ENCODE measurements around the gene CUBN.
A peak's percentile ranks its signal among the peaks of the same experiment; 100 is the strongest.
"Not testable (repeated sequence)": the region's sequence is repeated elsewhere in the genome, so short reads cannot be mapped to it uniquely, and the experiment has no call there.

Gene CUBN

GRCh38 chr10:17031637-17032635 lies 97.7 kb downstream of the CUBN start:
- DNase-seq = peak; percentile 42

DNA sequence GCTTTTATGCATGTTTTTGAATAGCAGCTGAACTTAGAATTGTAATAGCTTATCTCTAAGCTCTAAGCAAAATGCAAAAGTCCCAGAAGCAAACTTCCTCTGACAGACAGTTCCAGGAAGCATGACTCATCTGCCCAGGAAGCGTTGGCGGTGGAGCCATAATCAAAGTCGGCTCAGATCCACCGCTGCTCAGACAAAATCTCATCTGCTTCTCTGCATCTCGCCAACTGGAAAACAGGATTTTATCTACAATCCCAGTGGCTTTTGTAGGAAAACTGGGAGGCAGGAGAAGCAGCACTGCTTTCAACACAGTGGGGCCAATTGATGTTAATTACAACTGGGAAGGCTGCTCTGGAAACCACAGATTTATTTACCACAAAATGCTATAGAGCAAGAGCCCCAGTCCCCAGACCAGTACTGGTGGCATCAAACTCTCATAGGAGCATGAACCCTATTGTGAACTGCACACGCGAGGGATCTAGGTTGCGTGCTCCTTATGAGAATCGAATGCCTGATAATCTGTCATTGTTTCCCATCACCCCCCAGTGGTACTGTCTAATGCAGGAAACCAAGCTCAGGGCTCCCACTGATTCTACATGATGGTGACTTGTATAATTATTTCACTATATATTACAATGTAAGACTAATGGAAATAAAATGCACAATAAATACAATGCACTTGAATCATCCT lies 99.9 kb downstream of the CUBN start:
- peak; percentile 79 for DNase-seq

- no peak for DNase-seq
Measured at GRCh38 chr10:17029239-17029580, 100.4 kb downstream of the CUBN start.

GRCh38 chr10:17028798-17029197 lies 100.8 kb downstream of the CUBN start:
- DNase-seq = no peak

- peak; percentile 32 for DNase-seq
Measured at GRCh38 chr10:17026686-17027485, 102.7 kb downstream of the CUBN start.

- DNase-seq = peak; percentile 87
Measured at GRCh38 chr10:17025444-17026295, 103.9 kb downstream of the CUBN start.

DNA sequence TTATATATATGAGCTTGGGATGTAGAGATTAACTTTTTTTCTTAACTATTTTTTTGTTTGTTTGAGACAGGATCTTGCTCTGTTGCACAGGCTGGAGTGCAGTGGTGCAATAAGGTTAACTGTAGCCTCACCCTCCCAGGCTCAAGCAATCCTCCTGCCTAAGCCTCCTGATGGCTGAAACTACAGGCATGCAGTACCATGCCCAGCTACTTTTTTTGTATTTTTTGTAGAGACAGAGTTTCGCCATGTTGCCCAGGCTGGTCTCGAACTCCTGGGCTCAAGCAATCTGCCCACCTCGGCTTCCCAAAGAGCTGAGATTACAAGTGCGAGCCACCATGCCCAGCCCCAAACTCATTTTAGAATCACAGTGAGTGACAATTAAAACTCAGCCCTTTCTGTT lies 105.2 kb downstream of the CUBN start:
- DNase-seq = no peak

GRCh38 chr10:17023386-17024298 lies 106.0 kb downstream of the CUBN start:
- peak; percentile 94 for DNase-seq

DNA sequence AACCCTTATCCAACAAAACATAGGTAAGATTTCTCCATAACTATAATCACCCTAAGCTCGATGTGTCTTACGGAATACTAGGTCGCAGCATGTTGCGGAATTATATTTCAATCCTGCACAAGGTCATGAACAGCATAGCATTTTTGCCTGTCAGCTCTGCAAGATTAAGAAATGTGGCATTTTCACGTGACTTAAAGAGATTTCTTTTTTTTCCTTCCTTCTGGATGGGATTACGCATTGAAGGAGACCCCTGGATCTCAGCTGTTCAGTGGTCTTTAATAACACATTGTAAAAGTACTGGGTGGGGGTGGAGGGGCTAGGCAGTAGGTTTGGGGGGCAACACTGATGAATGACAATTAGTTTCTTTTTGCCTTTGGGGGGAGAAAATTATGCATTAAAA lies 106.7 kb downstream of the CUBN start:
- peak; percentile 51 for DNase-seq

DNA sequence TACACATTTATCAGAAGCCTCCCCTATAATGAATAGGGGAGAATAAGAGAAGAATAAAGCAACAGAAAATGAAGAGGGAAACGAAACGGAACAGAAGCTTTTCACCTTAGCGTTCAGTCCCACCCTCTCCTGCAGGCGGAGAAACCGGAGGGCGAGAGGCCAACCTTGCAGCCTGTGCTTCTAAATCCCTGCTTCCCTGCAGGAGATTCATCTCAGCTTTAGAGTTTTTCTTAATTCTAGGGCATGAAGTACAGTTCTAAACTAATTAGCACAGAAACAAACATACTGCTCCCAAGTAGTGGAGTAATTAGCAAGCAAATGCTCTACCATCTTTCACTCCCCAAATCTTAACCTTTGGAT lies 107.2 kb downstream of the CUBN start:
- no peak for DNase-seq

GRCh38 chr10:17021656-17022465 lies 107.8 kb downstream of the CUBN start:
- DNase-seq = no peak

GRCh38 chr10:17019696-17020095 lies 109.9 kb downstream of the CUBN start:
- no peak for DNase-seq

GRCh38 chr10:17013131-17013983 lies 116.3 kb downstream of the CUBN start:
- DNase-seq = peak; percentile 16

DNA sequence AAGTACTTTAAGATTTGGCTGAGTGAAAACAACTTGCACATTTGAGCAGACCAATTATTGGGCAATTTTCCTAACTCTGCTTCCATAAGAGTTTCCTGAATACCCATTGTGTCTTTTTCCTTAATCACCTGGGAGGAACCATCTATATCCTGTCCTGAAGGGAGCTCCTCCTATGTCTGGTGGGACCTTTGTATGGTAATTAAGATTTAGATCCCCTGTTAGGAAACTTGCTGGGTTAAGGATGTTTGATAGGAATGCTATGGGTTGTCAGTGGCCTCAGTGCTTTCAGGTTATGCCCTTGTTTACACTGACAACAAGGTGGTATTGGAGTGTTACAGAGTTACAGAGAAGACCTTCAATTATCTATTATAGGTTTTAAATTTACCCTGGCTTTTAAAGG lies 116.9 kb downstream of the CUBN start:
- DNase-seq = not testable (repeated sequence)

- no peak for DNase-seq
Measured at GRCh38 chr10:17010363-17011145, 119.1 kb downstream of the CUBN start.

GRCh38 chr10:17009212-17009700 lies 120.4 kb downstream of the CUBN start:
- DNase-seq = no peak

DNA sequence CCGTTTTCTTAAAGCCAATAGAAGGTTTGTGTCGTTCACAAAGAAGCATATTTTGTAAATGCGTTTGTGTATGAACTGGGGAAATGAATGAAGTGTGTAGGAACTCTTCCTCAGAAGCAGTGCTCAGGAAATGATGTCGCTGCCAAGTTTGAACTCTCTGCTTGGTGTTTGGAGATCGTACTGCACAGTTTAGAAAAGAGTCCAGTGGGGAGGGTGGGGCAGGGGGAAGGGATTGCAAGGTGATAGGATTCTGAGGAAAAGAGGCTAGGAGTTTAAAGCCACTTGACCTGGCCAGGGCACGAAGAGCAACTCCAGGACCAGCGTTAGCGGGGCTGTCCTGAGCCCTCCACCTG lies 122.2 kb downstream of the CUBN start:
- DNase-seq = no peak

DNA sequence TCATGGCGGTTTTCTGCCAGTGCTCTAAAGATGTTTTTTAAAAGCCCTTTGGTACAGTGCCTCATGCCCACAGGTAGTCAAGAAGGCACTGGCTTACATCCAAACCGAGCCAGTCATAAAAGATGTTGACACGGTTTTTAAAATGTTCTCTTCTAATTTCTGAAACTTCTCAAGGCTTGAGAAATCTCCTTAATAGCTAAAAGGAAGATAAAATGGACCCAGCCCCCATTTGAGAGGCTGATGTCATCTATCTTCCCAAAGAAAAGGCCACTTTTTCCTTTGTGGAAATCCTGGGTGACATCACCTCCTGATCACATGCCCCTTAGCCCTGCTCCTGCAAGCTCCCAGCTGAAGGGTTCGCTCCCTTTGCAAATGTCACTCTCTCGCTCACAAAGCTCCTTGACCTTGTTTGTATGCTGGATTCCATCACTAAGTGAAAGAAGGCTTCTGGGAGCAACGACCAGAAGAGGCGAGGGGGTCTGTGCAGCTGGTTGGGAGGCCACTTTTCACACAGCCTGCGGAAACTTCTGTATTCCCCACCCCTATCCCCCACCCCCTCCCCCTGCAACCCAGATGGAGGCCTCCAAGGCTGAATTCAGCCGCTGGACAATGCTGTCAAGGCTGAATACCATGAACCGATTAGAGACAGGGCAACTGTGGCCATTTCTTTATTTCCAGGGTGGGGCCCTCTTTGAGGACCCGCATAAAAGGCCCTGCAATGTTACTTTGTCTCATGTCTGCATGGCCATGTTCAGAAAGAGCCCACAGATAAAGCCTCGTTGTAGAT lies 122.8 kb downstream of the CUBN start:
- DNase-seq = no peak
